HG03432 (cell line): ENCODE measurements around the gene TMEM129.

Experiments
- ATAC-seq: cut with Tn5 transposase; IDR thresholded peaks from one replicate; pipeline ENCODE4 v1.9.1; 2021; ENCODE audit warnings: mild to moderate bottlenecking, moderate library complexity; ENCODE audit not compliant: unreplicated experiment

The TMEM129 gene

DNA sequence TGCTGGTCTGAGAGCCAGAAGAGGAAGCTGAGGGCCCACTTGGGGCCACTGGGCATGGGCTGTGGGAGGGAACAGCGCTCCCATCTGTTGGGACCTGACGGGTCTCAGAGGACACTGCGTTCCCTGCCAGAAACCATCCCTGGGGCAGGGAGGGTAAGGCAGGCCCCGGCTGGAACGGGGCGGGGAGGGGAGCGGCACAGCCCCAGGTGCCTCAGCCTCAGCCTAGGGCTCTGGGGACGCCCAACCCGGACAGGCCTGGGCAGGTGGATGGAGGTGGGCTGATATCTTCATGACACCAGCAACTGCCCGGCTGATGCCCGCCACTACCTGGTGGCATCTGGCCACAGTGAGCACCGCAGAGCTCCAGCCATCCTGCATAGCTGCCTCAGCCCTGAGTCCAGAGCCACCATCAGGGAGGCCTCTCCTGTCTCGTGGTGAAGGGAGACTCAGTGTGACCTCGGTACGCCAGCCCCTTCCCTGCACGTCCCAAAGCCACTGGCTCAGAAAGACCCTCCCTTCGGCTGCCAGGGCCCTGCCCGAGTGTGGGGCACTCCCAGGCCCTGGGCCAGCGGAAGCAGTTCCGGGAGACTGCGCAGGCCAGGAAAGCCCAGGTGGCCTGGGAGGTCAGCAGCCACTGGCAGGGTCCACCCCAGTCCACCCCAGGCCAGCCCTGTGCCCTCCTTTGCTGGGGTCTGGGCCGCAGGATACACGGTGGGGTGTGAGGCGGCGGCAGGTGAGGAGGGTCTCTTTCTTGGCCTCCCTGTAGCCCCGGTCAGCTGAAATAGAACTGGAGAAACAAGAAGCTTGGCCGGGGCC lies 37.4 kb upstream of the TMEM129 start:
- ATAC-seq = no peak

DNA sequence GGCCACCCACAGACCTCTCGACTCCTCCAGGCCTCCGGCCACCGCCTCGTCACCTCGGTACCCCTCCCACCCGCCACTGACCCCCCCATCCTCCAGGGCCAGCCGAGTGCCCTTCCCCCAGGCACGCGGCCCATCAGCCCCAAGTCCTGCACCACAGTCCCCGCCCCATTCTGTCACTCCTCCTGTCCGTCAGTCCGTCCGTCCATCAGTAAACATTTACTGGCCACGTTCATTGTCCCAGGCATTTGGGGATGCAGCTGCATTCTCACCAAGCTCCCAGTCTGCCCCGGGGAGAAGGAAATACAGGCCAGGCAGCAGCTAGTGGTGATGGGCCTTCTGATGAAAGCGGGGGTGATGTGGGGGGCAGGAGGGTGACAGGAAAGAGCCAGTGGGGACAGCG lies 36.7 kb upstream of the TMEM129 start:
- ATAC-seq = no peak

DNA sequence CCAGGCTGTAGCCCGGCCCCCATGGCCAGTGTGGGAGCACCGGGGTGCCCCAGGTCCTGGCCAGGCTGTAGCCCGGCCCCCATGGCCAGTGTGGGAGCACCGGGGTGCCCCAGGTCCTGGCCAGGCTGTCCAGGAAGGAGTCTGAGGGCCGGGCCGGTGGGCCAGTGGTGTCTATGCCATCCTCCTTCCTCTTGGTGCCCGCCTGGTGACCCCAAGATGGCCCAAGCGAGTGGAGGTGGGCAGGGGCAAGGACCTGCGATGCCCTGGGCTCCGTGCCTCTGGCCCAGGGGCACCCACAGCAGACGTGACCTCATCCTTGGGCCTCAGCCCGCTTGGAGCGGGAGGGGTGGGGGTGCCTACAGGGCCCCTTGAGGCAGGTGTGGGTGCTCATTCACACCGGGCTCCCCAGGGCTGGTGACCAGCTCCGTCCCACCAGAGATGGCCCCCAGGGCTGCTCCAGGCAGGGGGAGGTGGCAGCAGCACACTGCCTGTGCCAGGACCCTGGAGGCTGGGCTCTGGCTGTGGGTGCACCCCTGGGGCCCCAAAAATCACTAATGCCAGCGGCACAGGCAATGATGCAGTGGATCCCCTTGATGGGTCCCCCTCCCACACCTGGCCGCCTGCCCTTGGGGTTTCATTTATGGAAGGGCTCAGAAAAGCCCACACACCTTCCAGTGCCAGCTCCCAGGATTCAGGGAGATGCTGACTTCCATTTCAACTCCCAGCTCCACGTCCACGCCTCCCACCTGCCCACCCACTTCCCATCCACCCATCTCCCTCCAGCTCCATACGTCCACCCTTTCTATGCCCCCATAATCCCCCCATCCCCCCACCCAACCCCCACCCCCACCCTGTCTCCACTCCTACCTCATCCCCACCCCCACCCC lies 36.0 kb upstream of the TMEM129 start:
- no peak for ATAC-seq

DNA sequence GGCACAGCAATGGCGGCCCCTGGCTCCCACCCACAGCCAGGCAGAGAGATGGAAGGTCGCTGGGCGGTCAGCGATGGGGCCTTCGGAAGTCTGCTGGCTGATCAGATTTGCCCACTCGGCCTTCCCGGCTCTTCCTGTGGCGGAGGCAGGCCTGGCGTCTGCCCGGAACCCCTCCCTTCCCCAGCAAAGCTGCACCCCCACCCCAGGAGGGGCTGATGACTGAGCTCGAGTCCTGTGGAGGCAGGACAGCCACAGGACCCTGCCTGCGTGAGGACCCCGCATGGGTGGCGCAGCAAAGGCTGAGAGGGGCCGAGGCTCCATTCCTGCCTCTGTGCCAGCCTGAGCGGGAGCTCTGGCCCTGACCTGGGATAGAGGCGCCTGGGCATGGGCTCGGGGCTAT lies 35.0 kb upstream of the TMEM129 start:
- ATAC-seq = no peak

DNA sequence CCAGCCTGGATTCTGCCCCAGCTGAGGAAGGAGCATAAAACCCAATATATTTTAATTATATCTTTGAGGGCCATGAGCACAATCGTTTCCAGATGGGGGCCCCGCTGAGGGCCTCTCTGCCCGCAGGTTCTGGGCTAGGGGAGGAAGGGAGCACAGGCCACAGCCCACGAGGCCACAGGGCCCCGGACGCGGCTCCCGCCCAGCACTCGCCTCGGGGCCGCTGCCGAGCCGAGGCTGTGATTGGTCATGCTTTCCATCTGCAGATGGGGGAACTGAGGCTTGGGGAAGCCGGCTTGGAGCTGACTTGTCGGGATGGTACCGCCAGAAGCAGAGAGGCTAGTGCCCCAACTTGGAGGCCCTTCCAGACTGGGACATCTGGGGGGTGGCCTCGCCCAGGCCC lies 34.2 kb upstream of the TMEM129 start:
- ATAC-seq = no peak

DNA sequence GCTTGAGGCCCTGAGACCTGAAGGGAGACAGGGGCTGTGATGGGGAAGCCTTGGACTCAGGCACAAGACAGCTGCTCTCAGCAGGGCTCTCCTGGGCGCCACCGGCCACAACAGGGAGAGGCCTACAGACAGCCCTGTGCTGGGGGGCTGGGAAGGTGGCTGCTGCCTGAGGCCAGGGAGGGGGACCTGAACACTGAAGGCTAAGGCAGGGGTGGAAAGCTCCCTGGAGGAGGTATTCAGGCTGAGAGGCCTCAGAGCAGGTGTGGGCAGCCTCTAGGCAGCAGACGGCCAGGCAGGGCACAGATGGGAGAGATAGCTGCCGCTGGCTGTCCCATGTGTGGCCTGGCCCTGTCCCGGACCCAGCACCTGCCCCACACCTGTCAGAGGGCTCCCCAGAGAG lies 33.2 kb upstream of the TMEM129 start:
- ATAC-seq = no peak

DNA sequence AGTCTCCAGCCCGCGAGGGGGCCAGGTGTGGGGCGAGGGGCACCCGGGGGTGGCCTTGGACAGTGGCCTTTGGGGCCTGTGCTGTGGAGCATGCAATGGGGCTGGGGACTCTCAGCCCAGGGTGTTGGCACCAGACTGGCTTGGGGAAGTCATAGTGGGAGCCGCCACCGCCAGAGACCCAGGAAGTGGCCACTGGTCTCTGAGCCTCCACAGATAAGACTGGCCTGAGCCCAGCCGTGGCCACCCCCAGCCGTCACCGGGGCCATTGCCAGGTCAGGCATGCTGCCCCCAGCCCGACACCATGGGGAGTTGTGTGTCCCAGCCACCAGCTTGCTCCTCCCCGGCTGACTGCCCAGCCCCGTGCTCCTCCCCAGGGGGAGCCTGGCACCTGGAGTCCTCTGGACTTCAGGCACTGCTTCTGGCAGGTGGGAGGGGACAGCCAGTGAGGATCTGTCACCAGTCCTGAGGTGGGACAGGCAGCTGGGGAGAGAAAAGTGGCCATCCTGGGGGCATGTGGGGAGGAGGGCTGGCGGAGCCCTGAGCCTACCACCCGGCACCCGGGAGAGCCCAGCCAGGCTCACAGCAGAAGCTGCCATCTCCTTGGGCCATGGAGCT lies 32.7 kb upstream of the TMEM129 start:
- ATAC-seq = no peak

DNA sequence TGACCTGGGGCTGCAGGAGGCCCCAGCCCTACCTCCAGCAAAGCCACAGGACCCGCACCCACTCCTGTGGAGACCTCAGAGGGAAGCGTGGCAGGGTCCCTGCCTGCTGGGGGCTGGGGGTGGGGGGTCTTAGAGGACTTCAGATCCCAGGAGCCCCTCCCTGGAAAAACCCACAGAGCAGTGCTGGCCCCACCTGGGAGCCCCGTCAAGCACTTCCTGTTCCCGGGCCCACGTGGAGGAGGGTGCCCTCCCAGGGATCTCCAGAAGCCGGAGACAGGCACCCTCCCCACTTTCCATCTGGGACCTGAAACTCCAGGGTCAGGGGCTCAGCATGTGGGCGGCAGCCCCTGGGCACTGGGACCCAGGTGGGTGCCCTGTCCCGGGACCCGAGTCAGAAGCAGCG lies 32.2 kb upstream of the TMEM129 start:
- ATAC-seq = no peak

DNA sequence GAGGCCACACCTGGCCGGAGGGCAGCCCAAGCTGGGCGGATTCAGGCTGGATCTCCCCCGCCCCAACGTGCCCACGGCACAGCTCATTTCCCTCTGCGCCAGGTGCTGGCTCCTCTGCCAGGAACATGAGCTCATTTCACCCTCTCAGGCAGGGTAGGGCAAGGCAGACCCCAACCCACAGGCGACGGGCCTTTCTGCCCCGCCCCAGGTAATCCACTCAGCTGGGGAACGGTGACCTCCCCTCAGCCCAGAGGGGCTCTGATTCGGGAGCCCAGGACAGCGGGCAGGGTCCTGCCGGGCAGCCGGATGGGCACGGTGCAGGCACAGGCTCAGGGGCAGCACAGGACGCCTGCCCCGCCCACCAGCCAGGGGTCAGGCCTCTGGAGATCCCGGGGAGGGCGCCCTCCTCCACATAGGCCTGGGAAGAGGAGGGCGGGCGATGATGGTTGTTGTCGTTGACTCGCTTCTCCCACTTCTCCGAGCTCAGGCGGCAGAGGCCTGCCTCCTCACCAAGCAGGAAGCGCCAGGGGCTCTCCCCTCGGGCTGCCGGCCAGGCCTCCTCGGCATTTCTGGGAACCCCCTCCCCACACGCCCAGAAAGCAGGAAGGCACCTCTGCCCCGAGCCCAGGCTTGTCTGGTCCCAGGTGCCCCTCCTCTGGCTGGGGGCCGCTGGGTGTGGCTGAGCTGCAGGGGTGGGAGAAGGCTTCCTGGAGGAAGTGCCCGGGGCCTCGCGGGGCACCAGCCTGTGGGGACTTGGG lies 31.3 kb upstream of the TMEM129 start:
- ATAC-seq = no peak

DNA sequence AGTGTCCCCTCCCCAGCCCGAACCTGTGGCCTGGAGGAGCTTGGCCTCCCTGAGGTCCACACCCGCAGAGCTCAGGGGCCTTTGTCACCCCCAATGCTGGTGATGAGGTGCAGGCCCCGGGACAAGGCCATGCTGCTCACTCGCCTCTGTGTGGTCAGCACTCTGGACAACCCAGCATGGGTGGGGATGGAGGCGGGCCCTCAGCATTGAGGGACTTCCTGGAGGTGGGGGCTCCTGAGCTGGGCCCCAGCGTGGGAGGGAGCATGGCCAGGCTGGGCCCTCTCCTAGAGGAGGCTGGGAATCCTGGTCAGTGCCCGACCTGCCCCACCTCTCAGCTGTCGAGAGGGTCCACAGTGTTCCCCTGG lies 30.8 kb upstream of the TMEM129 start:
- no peak for ATAC-seq

DNA sequence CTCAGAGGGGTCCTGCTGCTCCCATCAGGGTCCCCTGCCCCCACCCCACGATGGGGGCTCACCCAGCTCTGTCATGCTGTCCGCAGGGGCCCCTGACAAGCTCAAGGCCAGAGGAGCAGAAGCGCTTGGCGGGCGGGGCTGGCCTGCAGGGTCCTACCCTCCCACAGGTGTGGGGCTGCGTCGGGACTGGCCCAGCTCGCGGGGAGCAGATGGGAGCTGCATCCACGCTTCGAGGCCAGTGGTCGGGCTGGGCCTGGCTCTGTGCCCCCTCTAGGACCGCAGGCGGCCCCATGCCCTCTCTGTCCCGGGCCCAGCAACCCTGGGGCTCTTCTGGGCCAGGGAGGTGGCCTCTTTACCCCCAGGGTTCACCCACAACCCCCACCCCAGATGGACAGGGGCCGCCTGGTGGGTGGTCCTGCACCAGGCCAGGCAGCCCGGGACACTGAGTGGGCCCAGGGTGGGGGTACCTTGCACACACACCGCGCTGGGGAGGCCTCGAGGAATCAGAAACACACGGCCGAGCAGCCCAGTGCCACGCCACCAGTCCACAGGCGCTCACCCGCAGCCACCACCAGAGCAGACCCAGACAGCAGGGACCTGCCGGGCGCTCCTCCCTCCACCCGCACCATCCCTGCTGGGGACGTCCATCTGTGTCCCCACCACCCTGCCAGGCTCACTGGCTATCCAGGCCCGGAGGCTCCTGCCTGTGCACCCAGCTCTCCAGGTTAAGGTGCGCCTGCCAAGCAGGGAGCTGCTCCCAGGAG lies 30.2 kb upstream of the TMEM129 start:
- ATAC-seq = no peak

DNA sequence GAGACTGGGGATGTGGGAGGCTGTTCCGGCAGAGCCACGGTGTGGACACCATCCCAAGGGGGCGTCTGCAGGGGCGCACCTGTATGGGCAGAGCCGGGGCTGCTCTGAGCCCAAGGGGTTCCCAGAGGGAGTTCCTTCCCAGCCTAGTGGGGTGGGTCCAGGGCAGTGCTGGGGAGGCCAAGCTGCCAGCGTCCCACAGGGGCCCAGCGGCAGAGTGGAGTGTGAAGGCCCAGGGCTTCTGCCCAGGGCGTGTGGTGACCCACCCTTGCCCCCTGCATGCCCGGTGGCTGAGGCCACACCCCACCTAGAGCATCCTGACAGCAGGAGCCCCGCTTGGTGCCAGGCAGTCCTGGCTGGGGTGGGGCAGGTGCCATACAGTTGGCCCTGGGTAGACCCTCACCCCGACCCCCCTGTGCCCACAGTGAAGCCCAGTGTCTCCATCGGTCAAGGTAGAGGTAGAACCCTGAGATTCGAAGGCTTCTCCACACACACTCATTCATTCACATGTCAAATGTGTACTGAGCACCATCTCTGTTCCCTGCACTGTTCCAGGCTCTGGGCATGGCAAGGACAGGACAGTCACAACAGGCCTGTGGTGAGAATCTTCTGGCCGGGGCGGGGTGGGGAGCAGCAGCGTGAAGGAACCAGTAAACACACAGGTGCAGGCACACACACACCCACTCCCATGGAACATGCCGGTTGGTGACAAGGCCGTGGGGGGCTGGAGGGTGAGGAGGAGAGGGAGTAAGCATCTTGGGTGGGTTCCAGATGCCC lies 29.4 kb upstream of the TMEM129 start:
- no peak for ATAC-seq

DNA sequence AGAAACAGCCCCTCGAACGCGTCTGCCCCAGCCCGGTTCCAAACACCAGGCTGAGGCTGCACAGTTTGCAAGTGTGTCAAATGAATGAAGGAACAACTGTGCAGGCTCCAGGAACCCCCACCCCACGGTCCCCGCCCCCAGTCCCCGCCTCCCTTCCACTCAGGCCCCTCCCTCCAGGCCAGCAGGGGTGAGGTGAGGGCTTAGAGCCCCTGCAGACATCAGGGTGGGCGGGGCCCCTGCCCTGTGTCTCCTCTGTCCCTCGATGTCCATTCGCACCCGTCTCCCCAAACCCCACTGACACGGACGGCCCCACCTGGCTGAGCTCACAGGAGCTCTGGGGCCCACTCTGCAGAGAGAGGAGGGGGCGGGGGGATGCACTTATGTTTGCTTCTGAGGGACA lies 28.7 kb upstream of the TMEM129 start:
- ATAC-seq = no peak

DNA sequence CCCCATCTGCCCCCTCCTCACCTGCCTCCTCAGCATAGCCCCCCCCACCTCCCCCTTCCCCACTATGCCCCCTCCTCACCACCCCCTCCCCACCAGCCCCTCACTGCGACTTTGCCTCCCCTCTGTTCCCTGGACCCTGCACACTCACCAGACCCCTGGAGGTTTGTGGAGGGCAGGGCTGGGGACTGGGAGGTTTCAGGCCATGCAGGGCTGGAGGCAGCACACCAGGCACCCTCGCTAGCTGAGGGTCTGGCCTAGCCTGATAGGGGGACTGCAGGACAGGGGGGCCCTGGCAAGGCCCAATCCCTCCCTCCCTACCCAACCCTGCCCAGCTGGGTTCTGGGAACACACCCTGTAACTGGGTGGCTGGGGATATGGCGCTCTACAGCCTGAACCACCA lies 28.2 kb upstream of the TMEM129 start:
- no peak for ATAC-seq

DNA sequence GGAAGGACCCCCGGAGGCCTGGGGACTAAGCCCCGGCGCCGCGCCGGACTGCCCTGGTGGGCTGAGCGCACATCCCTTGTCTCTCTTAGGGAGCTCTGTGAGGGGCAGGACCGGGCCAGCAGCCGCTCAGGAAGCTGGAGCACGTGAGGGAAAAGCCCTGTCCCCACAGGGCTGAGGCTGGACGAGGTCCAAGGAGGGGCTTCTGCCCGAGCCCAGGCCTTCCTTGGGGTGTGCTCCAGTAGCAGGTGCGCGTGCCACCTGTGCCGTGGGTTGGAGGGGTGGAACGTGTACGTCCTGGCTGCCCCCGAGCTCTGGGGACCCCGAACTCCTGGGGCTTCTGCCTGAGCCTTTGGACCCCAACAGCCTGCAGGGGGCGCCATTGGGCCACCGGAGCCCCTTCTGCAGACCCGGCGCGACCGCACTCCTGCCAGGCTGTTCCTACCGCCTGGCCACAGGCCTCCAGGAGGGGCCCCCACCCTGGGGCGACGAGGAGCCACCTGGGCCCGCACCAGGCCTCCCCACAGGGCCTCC lies 27.4 kb upstream of the TMEM129 start:
- ATAC-seq = peak; percentile 30

DNA sequence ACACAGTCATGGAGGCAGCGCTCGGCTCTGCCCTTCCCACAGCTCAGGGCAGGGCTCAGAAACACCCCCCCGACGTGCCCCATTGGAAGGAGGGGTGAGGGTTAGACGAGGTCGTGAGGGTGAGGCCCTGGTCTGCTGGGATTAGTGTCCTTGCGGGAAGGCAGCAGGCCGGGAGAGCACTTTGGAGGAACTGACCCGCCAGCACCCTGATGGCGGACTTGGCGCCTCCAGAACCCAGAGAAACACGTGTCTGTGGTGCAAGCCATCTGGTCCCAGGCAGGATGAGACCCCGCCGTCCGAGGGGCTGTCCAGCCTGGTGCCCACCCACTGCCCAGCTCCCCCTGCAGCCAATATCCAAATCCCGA lies 26.5 kb upstream of the TMEM129 start:
- ATAC-seq = no peak

DNA sequence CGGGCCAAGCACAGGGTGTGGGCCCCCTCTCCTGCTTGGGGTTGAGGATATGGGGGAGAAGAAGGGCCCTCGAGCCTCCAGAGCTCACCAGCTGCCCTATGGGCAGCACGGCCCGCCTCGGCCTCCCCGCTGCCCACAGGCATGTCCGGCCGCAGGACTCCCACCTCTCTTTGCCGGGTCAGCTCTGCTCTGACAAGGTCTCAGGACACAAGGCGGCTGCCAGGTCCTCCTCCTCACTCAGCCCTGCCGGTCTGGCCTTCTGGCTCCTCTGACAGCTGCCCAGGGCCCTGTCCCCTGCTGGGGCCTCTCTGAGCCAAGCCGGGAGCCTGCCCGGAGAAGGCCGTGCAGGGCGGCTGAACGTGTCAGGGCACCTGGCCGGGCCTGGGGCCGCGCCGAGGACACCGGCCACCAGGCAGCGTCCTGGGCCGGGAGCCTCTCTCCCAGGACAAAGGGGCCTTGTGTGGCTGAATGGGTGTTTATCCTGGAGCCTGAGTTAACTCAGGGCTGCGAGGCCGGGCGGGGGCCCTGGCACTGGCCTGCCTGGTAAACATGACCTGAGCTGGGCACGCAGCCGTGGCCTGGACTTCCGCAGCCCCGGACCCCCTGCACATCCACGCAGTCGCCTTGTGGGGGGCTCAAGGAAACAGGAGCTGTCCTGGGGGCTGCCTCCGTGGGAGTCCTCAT lies 25.9 kb upstream of the TMEM129 start:
- no peak for ATAC-seq

DNA sequence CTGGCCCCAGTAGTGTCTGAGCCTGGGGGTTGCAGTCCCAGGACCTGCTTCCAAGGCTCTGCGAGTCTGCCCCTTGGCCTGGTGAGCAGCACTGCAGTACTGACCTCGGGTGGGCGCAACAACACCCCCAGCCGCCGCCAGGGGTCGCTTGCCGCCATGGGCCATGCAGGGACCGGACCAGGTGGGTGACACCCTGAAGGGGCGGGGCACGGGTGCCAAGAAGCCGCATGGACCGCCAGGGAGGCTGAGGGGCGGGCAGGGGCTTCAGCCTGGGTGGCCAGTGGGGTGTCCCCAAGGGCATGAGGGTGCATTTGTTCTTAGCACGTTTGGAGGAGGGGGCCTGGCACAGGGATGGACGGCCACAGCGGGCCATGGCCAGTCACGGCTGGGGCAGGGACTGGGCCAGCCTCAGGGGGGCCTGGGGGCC lies 25.2 kb upstream of the TMEM129 start:
- ATAC-seq = peak; percentile 59

DNA sequence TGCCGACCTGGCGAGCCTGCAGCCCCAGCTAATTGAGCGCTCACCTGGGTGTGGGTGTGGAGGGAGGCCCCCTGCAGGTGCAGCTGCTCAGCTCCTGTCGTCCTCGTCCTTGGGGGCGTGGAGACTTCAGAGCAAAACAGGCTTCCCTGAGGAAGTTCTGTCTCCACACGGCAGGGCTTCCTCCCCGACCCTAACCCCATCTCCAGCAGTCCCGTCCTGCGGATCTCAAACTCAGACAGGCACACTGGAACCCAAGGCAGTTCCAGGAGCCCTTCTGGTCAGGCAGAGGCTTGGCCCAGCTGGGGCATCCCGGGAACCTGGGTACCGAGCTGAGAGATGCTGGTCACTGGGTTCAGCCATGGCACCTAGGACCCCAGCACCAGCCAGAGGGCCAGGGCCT lies 24.6 kb upstream of the TMEM129 start:
- no peak for ATAC-seq
